Epidermal melanocyte (primary cell): ENCODE results near the gene CCDC92B.
"Not testable (repeated sequence)": the region's sequence is repeated elsewhere in the genome, so short reads cannot be mapped to it uniquely, and the experiment has no call there.

Source experiments
- DNase-seq: peaks from one replicate; pipeline ENCODE4 v3.0.0; 2011; ENCODE audit warnings: low spot score; ENCODE audit not compliant: insufficient read length

The CCDC92B gene

GRCh38 chr17:2690165-2691068 lies 59.0 kb downstream of the CCDC92B start:
- DNase-seq = peak; percentile 10

- peak; percentile 9 for DNase-seq
These were observed 59.9 kb downstream of the CCDC92B start for GRCh38 chr17:2689411-2690164.

GRCh38 chr17:2688351-2689342 lies 60.8 kb downstream of the CCDC92B start:
- peak; percentile 11 for DNase-seq

GRCh38 chr17:2687074-2687418 lies 62.4 kb downstream of the CCDC92B start:
- DNase-seq = no peak

- no peak for DNase-seq
These were observed 63.8 kb downstream of the CCDC92B start for GRCh38 chr17:2685696-2686095.

- DNase-seq = no peak
These were observed 64.9 kb downstream of the CCDC92B start for GRCh38 chr17:2684549-2684948.

- no peak for DNase-seq
These were observed 65.5 kb downstream of the CCDC92B start for GRCh38 chr17:2683912-2684311.

GRCh38 chr17:2682176-2682938 lies 67.1 kb downstream of the CCDC92B start:
- DNase-seq = no peak

- DNase-seq = no peak
These were observed 67.8 kb downstream of the CCDC92B start for GRCh38 chr17:2681650-2682049.

GRCh38 chr17:2680961-2681360 lies 68.5 kb downstream of the CCDC92B start:
- DNase-seq = no peak

GRCh38 chr17:2679247-2679646 lies 70.2 kb downstream of the CCDC92B start:
- DNase-seq = not testable (repeated sequence)
